ENCODE data around the gene CEMIP2.

- no peak for TF ChIP-seq CTCF (IDR thresholded peaks at IDR 0.05)
- TF ChIP-seq POLR2A (IDR thresholded peaks at IDR 0.05) = no peak
- TF ChIP-seq EP300 (IDR thresholded peaks at IDR 0.05) = no peak
These were observed 23.6 kb upstream of the CEMIP2 start for GRCh38 chr9:71791875-71792274.

All from ovary (tissue), 3 donors.